Ovary (tissue), 9 donors: Measurements from ENCODE around the gene NMT1. TPM values are rescaled to one million over a fixed set of nuclear protein-coding genes. Genes with fewer than 3 reads are reported as not detected.
A peak's percentile ranks its signal among the peaks of the same experiment; 100 is the strongest.

Experiments
- DNase-seq, 5 donors: peaks; one replicate each; pipeline ENCODE4 v3.0.0-alpha.2; 2019 to 2020
- H3K27ac ChIP-seq, 2 donors: fragments of 200-600 bp; one replicate each; pipeline versions ENCODE4 v1.5.1 to v1.8.0; 2019 to 2022
- H3K27me3 ChIP-seq: fragments of 200-600 bp; one replicate; pipeline ENCODE4 v1.8.0; 2022
- H3K36me3 ChIP-seq: fragments of 200-600 bp; sonication (generic); one replicate; pipeline ENCODE4 v1.5.1; 2019
- H3K4me1 ChIP-seq: one replicate; pipeline ENCODE4 v1.8.1; 2013; ENCODE audit warnings: mild to moderate bottlenecking, moderate library complexity; ENCODE audit not compliant: insufficient read depth
- H3K4me3 ChIP-seq: fragments of 200-600 bp; sonication (generic); one replicate; pipeline ENCODE4 v1.5.1; 2017
- H3K9me3 ChIP-seq, 2 donors: fragments of 200-600 bp in 1 of 2; sonication (generic) in 1 of 2; one replicate each; pipeline versions ENCODE4 v1.5.1 to v1.8.1; 2013 to 2019; ENCODE audit warnings: mild to moderate bottlenecking in 1 of 2, moderate library complexity in 1 of 2
- CTCF ChIP-seq, 3 donors: fragments of 450-650 bp in 2 of 3; fragments of 200-600 bp in 1 of 3; IDR thresholded peaks; one replicate each; pipeline versions ENCODE4 v1.5.1 to v1.8.0; 2016 to 2022; ENCODE audit warnings: antibody characterized with exemption in 3 of 3, mild to moderate bottlenecking in 1 of 3
- EP300 ChIP-seq: sonication (generic); formaldehyde crosslinking; IDR thresholded peaks from one replicate; pipeline ENCODE4 v1.6.1; 2017; ENCODE audit warnings: antibody characterized with exemption
- POLR2A ChIP-seq: fragments of 450-650 bp; IDR thresholded peaks from one replicate; pipeline ENCODE4 v1.6.1; 2017; ENCODE audit warnings: antibody characterized with exemption, mild to moderate bottlenecking, moderate library complexity
- WGBS, 3 donors: extraction: QIAGEN DNeasy Blood & Tissue Kit in 1 of 3; methylation state at CpG; one replicate each; pipeline versions ENCODE4 v1.1.5 to v1.1.7; 2013 to 2017; 5-methylcytosine and 5-hydroxymethylcytosine counted together
- intact Hi-C, 4 donors: fragments of 100-400 bp; cut with DNase I; formaldehyde crosslinking; loops; one replicate each; pipeline versions ENCODE4 v1.11.0 to v1.15.1; 2022 to 2023
- polyA plus RNA-seq, 2 donors: library from polyadenylated mRNA; stranded (reverse); fragments of 200-250 nt in 1 of 2; fragments of 350-450 nt in 1 of 2; fragmentation: Illumina TruSeq in 1 of 2; extraction: RNeasy Lipid Tissue Mini Kit (QIAGEN cat#74804) in 1 of 2; gene quantifications; one replicate each; pipeline ENCODE4 v1.2.3, GENCODE V29; 2013 to 2014
- total RNA-seq, 7 donors: library from RNA; depleted of rRNA in 2 of 7; stranded (reverse); fragments of >200 nt in 2 of 7; fragmentation: NEBNext Ultra II Directional in 3 of 7; extraction: Animal tissue kit (Norgen Biotek cat#: 25700) in 3 of 7; gene quantifications; one replicate each; pipeline versions ENCODE4 v1.1.0 to v1.2.4, GENCODE V29; 2016 to 2023
- donor health status: DM: no; HTN: no; CAD: no; lungs with moderate emphysema.
- donor health status: DM: no; HTN: no; CAD: no.
- donor health status: Bipolar disorder and iron deficiency.
- donor health status: DM: yes; HTN: yes; CAD: no.
- donor health status: DM: no; HTN: no; CAD: no.
- donor health status: DM: yes; HTN: yes; CAD: no.

The NMT1 gene
- total and polyA plus RNA-seq, 9 donors, result 23.0 to 91.4 (median 76.2) TPM

GRCh38 chr17:45131616-45132319, 70.7 kb downstream of the NMT1 start:
- TF ChIP-seq POLR2A, result no peak
- peak; percentile 86 to 95 (median 90) for TF ChIP-seq CTCF (IDR thresholded peaks at IDR 0.05)
- Histone ChIP-seq H3K4me1 (peaks cover 21% of the 10 kb centered on the region), H3K36me3 (no peaks in the 10 kb centered on the region), H3K27me3 (no peaks in the 10 kb centered on the region), H3K27ac (peak overlapping the region; percentile 79 to 98), H3K4me3 (peak overlapping the region; percentile 67), H3K9me3 (no peaks in the 10 kb centered on the region)
- intact Hi-C loops, result loop anchor here in 2 of 4 donors (5.0 to 10.0 kb wide), 2 partner anchors 183 to 209 kb away; partner anchors contain the start of gene MAP3K14 (in 1 of the 2)
- DNase-seq, result peak; percentile 66 to 83 (median 81)
- 3 to 9% (median 5%) methylated on average over 26 to 46 of the region's 46 CpGs for WGBS, 3 donors

GRCh38 chr17:45132320-45132571, 71.1 kb downstream of the NMT1 start, which contains the start of gene PLCD3:
PLCD3 (minus strand) TSS chr17:45132515; CDS start chr17:45132410, 105 bp downstream.
- H3K4me3 ChIP-seq, result peak within 1 kb of the TSS; percentile 67
- intact Hi-C loops, result loop anchor here in 2 of 4 donors (5.0 to 10.0 kb wide), 2 partner anchors 183 to 210 kb away; partner anchors contain the start of gene MAP3K14 (in 1 of the 2)
- H3K27ac ChIP-seq, result peak within 1 kb of the TSS; percentile 79 to 98
- no peaks in the 10 kb centered on the region for H3K36me3 ChIP-seq
- TF ChIP-seq POLR2A (no peak), EP300 (no peak), CTCF (IDR thresholded peaks at IDR 0.05) (no peak)
- WGBS, 3 donors, result 0% methylated on average over 7 to 35 of the region's 36 CpGs
- no peaks in the 10 kb centered on the region for H3K9me3 ChIP-seq
- H3K4me1 ChIP-seq, result peaks cover 19% of the 10 kb centered on the region
- no peak for DNase-seq
- no peaks in the 10 kb centered on the region for H3K27me3 ChIP-seq

DNA sequence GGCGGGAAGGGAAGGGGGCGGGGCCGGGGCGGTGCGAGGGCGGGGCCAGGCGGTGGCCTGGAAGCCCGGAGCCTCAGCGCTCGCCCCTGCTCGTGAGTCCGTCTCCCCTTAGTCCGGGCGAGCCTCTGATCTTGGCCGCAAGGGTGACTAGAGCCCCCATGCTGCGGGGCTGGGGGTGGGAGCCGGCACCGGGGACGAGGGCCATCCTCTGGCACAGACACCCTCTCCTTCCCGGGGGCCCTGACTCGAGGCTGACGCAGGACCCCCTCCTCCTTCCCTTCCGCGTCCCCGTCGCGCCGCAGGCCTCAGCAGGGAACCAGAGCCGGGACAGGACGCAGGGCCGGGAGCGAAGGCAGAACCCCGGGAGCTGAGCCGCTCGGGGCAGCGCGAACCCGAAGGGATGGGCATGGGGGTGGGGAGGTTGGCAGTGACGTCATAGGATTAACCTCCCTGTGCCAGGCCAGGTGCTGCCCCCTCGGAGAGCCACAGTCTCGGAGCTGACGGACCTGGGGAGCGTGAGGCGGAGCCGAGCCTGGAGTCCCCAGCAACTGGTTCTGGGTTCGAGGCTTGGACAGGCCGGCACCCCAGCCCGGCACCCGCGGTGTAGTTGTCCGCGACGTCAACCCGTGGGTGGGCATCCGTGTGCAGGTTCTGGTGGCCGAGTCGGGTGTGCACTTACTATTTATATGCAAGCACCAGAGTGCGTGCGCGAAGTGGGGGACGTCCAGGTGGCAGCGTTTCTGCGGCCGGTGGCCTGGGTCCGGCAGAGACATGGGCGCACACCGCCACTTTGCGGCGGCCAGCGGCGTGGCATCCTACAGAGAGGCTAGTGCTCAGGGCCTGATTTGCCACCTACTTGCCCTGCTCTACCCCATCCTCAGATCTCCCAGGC, 71.7 kb downstream of the NMT1 start:
- H3K36me3 ChIP-seq, result no peaks in the 10 kb centered on the region
- H3K9me3 ChIP-seq, result no peaks in the 10 kb centered on the region
- peak overlapping the region; percentile 67 for H3K4me3 ChIP-seq
- H3K4me1 ChIP-seq, result peaks cover 13% of the 10 kb centered on the region
- peak overlapping the region; percentile 79 to 98 for H3K27ac ChIP-seq
- 1 to 2% (median 2%) methylated on average over 52 to 71 of the region's 71 CpGs for WGBS, 3 donors
- intact Hi-C loops, result loop anchor here in 2 of 4 donors (5.0 to 10.0 kb wide), 2 partner anchors 182 to 211 kb away; partner anchors contain the start of gene MAP3K14 (in 1 of the 2)
- TF ChIP-seq EP300 (no peak), CTCF (IDR thresholded peaks at IDR 0.05) (peak; percentile 71 to 88 (median 86)), POLR2A (peak; percentile 64)
- DNase-seq, result peak; percentile 82 to 87 (median 85)
- no peaks in the 10 kb centered on the region for H3K27me3 ChIP-seq

DNA sequence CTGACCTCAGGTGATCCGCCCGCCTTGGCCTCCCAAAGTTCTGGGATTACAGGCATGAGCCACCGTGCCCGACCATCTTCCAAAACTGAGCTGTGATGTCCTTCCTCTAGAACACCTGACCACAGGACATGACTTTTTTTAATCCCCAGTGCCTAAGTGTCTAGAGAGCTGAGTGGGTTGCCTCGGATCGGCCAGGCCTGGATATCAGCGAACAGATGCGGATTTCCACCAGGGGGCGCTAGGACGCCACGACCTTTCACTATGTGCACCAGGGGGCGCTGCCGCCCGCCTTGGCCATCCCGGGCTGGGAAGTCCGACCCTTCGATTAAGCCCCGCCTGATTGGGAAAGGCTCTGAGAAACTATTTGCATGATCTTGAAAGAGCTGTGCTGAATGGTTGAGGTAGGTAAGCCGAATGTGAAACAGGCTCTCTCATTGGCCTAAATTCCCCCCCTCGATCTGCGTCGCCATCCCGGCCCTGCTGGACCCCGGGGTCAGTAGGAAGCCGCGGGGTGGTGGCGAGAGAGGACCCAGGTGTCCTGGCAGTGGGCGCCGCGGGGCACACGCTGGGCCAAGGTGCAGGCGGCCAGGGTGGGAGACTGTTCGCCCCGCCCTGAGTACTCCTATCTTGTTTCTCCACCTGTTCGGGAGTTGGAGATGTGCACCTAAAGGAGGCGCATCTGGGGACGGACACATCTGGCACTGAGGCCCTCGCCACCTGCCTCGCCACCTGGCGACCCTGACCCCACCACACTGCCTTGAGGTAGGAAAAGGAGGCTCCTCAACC, 74.3 kb downstream of the NMT1 start, which contains the start of gene ACBD4:
Gene ACBD4, plus strand, starts transcription at position 496 of the 786 bp plus-strand sequence. CDS start 458 bp downstream, outside the sequence.
- WGBS, 3 donors, result 5 to 6% (median 5%) methylated on average over 40 of the region's 40 CpGs
- H3K9me3 ChIP-seq, result no peaks in the 10 kb centered on the region
- intact Hi-C loops, result loop anchor here in 3 of 4 donors (1.0 to 10.0 kb wide), 4 partner anchors 25 to 179 kb away; partner anchors contain the start of genes HEXIM2 (in 1 of the 3) and MAP3K14 (in 1 of the 3)

More for the DNA sequence above, 74.3 kb downstream of the NMT1 start, which contains the start of gene ACBD4:
- Histone ChIP-seq H3K4me3 (peak within 1 kb of the TSS; percentile 76), H3K27ac (peak within 1 kb of the TSS; percentile 65 to 81), H3K27me3 (no peaks in the 10 kb centered on the region), H3K36me3 (no peaks in the 10 kb centered on the region), H3K4me1 (peaks cover 2% of the 10 kb centered on the region)
- peak; percentile 94 to 98 (median 97) for DNase-seq
- TF ChIP-seq CTCF (IDR thresholded peaks at IDR 0.05) (peak; percentile 100), EP300 (no peak), POLR2A (peak; percentile 69)
